Loucy (cell line): ENCODE results near the gene CDC42EP2.

Experiments used
- CTCF ChIP-seq: fragments of 200-600 bp; sonication (generic); conservative IDR thresholded peaks from 2 replicates; pipeline ENCODE4 v1.5.1; 2014; ENCODE audit warnings: mild to moderate bottlenecking, antibody characterized with exemption, low read length
- EZH2phosphoT487 ChIP-seq: fragments of 200-600 bp; IDR thresholded peaks from 2 replicates; pipeline ENCODE4 v1.6.1; 2018; ENCODE audit warnings: antibody characterized with exemption, mild to moderate bottlenecking, moderate library complexity, borderline replicate concordance

GRCh38 chr11:65329944-65330403 lies 15.3 kb downstream of the CDC42EP2 start:
- TF ChIP-seq CTCF (peak; percentile 77), EZH2phosphoT487 (no peak)
